Measurements from ENCODE around the gene CD200R1L. TPM values are rescaled to one million over a fixed set of nuclear protein-coding genes. Genes with fewer than 3 reads are reported as not detected.
"Not testable (repeated sequence)": the region's sequence is repeated elsewhere in the genome, so short reads cannot be mapped to it uniquely, and the experiment has no call there.

Gene CD200R1L
- not detected in 2 replicates for total RNA-seq

GRCh38 chr3:112846764-112847163 is at the start of gene CD200R1L:
TSS of gene CD200R1L (minus strand) at chr3:112846864. CDS start at chr3:112829367, 17,497 bp downstream.
- DNase-seq (ENCODE audit: low read depth in 2 of 2) = no peak

- peak in 1 of 2 donors; percentile 5 for DNase-seq (ENCODE audit: low read depth in 2 of 2)
Observed at GRCh38 chr3:112894258-112894657, 47.6 kb upstream of the CD200R1L start.

GRCh38 chr3:112889357-112889756 is 42.7 kb upstream of the CD200R1L start:
- DNase-seq (ENCODE audit: low read depth in 2 of 2) = no peak

- DNase-seq (ENCODE audit: low read depth in 2 of 2) = no peak
Observed at GRCh38 chr3:112888381-112889085, 41.9 kb upstream of the CD200R1L start.

- no peak for DNase-seq (ENCODE audit: low read depth in 2 of 2)
Observed at GRCh38 chr3:112884678-112885290, 38.1 kb upstream of the CD200R1L start.

GRCh38 chr3:112881891-112882290 is 35.2 kb upstream of the CD200R1L start:
- no peak for DNase-seq (ENCODE audit: low read depth in 2 of 2)

- DNase-seq (ENCODE audit: low read depth in 2 of 2) = no peak
Observed at GRCh38 chr3:112875561-112875960, 28.9 kb upstream of the CD200R1L start.

- DNase-seq (ENCODE audit: low read depth in 2 of 2) = no peak
Observed at GRCh38 chr3:112874725-112875124, 28.1 kb upstream of the CD200R1L start.

GRCh38 chr3:112873632-112874031 is 27.0 kb upstream of the CD200R1L start:
- no peak for DNase-seq (ENCODE audit: low read depth in 2 of 2)

GRCh38 chr3:112871735-112872134 is 25.1 kb upstream of the CD200R1L start:
- no peak for DNase-seq (ENCODE audit: low read depth in 2 of 2)

GRCh38 chr3:112865757-112866156 is 19.1 kb upstream of the CD200R1L start:
- no peak for DNase-seq (ENCODE audit: low read depth in 2 of 2)

- no peak for DNase-seq (ENCODE audit: low read depth in 2 of 2)
Observed at GRCh38 chr3:112860898-112861297, 14.2 kb upstream of the CD200R1L start.

- no peak for DNase-seq (ENCODE audit: low read depth in 2 of 2)
Observed at GRCh38 chr3:112858410-112859069, 11.9 kb upstream of the CD200R1L start.

GRCh38 chr3:112857526-112857925 is 10.9 kb upstream of the CD200R1L start:
- no peak for DNase-seq (ENCODE audit: low read depth in 2 of 2)

- no peak for DNase-seq (ENCODE audit: low read depth in 2 of 2)
Observed at GRCh38 chr3:112856537-112856936, 9.9 kb upstream of the CD200R1L start.

GRCh38 chr3:112855883-112856282 is 9.2 kb upstream of the CD200R1L start:
- no peak for DNase-seq (ENCODE audit: low read depth in 2 of 2)

- DNase-seq (ENCODE audit: low read depth in 2 of 2) = not testable (repeated sequence)
Observed at GRCh38 chr3:112855074-112855473, 8.4 kb upstream of the CD200R1L start.

- DNase-seq (ENCODE audit: low read depth in 2 of 2) = no peak
Observed at GRCh38 chr3:112848196-112848595, 1.5 kb upstream of the CD200R1L start.

GRCh38 chr3:112847692-112848091 is 1.0 kb upstream of the CD200R1L start:
- no peak for DNase-seq (ENCODE audit: low read depth in 2 of 2)

GRCh38 chr3:112845772-112846171 is 892 bp downstream of the CD200R1L start:
- no peak for DNase-seq (ENCODE audit: low read depth in 2 of 2)

GRCh38 chr3:112829046-112829445 is 17.6 kb downstream of the CD200R1L start:
- no peak for DNase-seq (ENCODE audit: low read depth in 2 of 2)

Measured in lung microvascular endothelial cell (primary cell).